T-helper 17 cell (primary cell): ENCODE data around the gene ECSCR. TPM values are rescaled to one million over a fixed set of nuclear protein-coding genes. Genes with fewer than 3 reads are reported as not detected.

Source experiments
- total RNA-seq, 4 donors: library from RNA in 2 of 4; stranded (reverse) in 2 of 4; gene quantifications; one replicate each; pipeline ENCODE4 v1.2.3 and lab custom pipeline; 2022 to 2026

The ECSCR gene
- total RNA-seq, 2 donors from 2014 or later, result not detected

Other genes starting within 250 kb of the ECSCR start
- 100 to 1,000 TPM; 318 to 325 TPM for gene MATR3, start 169.0 kb downstream of the ECSCR start, total RNA-seq
- gene PAIP2, start 120.9 kb downstream of the ECSCR start, total RNA-seq, result 100 to 1,000 TPM; 106 to 123 TPM
- gene SLC23A1, start 79.4 kb downstream of the ECSCR start, total RNA-seq, result not detected
- 1 to 10 TPM; 2.2 to 3.1 TPM for gene MZB1, start 72.8 kb downstream of the ECSCR start, total RNA-seq
- under 1 TPM; 0.57 to 0.72 TPM for gene PROB1, start 67.6 kb downstream of the ECSCR start, total RNA-seq
- 1 to 10 TPM; 3.8 to 4.1 TPM for gene SPATA24, start 58.7 kb downstream of the ECSCR start, total RNA-seq
- gene DNAJC18, start 23.2 kb downstream of the ECSCR start, total RNA-seq, result 1 to 10 TPM; 4.0 to 8.7 TPM
- under 1 TPM; 0.13 to 0.32 TPM for gene SMIM33, start 8.3 kb upstream of the ECSCR start, total RNA-seq
- 100 to 1,000 TPM; 151 to 160 TPM for gene STING1, start 20.0 kb upstream of the ECSCR start, total RNA-seq
- gene UBE2D2, start 98.6 kb upstream of the ECSCR start, total RNA-seq, result 100 to 1,000 TPM; 153 to 165 TPM
- 1 to 10 TPM; 3.2 to 4.3 TPM for gene CXXC5, start 185.6 kb upstream of the ECSCR start, total RNA-seq